Measurements from ENCODE around the gene CNDP2. TPM values are rescaled to one million over a fixed set of nuclear protein-coding genes. Genes with fewer than 3 reads are reported as not detected.

Gene CNDP2
- total RNA-seq, 1 donor from 2014 or later, result 58.7 TPM

DNA sequence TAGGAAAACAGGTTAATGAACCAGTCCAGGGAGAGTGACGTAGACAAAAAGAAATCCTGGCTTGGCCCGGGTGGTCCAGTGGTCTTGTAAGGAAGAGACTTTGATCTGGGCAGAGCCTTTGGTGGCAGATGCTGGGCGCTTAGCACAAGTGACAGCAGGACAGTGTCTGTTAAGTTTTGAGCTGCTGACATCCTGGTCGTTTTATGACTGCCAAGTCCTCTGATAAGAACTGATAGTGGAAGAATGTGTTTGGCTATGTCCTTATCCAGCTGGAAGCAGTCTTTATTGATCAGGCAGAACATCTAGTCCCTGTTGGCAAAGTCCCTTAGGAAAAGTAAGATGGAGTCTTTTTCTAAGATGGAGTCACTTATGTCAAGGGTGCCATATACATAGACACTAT lies 74.1 kb downstream of the CNDP2 start:
- no peak for DNase-seq (ENCODE audit: low spot score)

DNA sequence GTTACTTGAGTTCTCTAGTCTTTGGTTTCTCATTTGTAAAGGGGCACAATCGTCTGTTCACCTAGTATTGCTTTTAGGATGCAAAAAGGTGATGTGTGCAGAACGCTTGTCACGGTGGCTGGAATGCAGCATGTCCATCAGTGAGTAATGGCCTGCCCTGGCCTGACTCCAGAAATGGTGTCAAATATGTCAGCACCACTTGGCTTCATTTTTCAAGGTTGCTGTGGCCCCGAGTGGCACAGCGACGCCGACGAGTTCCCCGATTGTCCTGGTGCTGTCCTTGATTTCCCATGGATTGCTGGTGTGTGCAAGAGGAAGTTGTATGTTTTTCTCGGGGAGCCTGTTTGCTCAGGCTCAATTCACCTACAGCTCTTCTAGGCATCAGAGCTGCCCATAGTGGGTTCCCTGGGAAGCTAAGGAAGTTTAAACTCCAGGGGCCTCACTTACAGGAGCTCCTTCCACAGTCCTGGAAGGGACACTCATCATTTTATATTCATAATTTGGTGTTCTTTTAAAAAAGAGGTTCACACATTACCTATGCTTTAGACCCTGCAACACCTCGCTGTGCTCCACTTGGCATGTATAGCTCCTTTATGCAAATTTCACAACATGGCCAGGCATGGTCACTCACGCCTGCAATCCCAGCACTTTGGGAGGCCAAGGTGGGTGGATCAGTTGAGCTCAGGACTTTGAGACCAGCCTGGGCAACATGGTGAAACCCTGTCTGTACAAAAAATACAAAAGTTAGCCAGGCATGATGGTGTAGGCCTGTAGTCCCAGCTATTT lies 75.9 kb downstream of the CNDP2 start:
- DNase-seq (ENCODE audit: low spot score), result no peak

DNA sequence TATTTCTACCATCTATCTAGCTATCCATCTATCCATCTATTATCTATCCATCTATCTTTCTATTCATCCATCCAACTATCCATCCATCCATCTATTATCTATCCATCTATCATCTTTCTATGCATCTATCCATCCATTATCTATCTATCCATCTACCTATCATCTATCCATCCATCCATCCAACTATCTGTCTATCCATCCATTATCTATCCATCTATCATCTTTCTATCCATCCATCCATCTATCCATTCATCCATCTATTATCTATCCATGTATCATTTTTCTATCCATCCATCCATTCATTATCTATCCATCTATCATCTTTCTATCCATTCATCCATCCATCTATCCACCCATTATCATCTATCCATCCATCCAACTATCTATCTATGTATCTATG lies 76.9 kb downstream of the CNDP2 start:
- DNase-seq (ENCODE audit: low spot score), result no peak

Other genes starting within 250 kb of the CNDP2 start
- 18.1 TPM for gene CYB5A, start 204.4 kb upstream of the CNDP2 start, total RNA-seq (ENCODE audit: insufficient read depth, low replicate concordance)
- gene C18orf63, start 180.5 kb upstream of the CNDP2 start, total RNA-seq (ENCODE audit: insufficient read depth, low replicate concordance), result 2.9 TPM
- gene DIPK1C, start 39.1 kb upstream of the CNDP2 start, total RNA-seq (ENCODE audit: insufficient read depth, low replicate concordance), result 3.1 TPM
- gene CNDP1, start 38.1 kb downstream of the CNDP2 start, total RNA-seq (ENCODE audit: insufficient read depth, low replicate concordance), result 1.2 TPM
- 42.9 TPM for gene ZNF407, start 101.5 kb downstream of the CNDP2 start, total RNA-seq (ENCODE audit: insufficient read depth, low replicate concordance)

Measured in umbilical cord (tissue), 2 donors.